Measurements from ENCODE around the gene PPDPF.

Gene PPDPF

DNA sequence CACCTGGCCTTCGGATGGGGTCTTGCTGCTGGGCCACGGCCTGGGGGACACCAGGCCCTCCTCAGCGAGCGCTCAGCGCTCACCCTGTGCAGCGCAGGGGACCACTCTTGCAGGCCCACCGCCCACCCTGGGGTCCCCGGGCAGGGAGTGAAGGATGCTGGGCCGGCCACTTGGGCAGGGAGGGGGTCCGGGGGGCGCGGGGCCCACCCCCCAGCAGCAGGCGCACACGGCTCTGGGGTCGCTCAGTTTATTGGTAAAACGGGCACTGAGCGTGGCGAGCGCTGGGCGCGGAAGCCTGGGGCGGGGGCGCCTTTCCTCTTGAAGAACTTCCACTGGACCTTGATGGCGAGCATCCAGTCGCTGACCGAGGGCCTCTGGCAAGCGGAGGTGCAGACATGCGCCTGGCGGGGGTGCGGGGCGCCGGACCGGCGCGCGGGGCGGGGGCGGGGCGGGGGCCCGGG is 32.8 kb upstream of the PPDPF start:
- no peak for DNase-seq

DNA sequence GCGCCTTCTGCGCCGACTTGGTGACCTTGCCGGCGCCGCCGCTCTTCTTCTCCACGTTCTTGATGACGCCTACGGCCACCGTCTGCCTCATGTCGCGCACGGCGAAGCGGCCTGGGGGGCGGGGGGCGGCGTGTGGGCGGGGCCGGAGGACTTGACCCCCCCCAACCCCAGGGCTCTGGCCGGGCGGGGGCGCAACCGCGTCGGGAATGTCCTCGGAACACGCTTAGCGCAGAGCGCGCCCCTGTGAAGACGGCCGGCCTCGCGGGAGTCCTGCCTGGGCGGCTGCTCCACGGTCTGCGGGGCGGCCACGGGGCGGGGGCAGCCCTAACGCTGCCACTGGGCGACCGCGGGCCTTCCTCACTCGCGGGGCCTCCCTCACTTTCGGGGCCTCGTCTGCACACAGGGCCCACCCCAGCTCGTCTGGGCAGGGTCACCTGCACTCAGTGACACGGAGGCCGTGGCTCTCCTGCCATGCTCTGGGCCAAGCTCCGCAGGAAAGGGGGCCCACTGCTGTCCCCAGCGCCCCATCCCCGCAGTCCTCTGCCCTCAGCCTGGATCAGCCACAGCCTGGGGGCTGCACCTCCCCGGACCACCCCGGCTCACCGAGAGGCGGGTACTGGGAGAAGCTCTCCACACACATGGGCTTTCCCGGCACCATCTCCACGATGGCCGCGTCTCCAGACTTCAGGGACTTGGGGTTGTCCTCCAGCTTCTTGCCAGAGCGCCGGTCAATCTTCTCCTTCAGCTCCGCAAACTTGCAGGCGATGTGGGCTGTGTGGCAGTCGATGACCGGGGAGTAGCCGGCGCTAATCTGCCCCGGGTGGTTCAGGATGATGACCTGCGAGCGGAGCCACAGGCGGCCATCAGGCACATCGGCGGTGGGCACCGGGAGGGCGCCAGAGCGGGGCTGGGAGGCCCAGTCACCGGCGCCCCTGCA is 32.0 kb upstream of the PPDPF start:
- no peak for DNase-seq

DNA sequence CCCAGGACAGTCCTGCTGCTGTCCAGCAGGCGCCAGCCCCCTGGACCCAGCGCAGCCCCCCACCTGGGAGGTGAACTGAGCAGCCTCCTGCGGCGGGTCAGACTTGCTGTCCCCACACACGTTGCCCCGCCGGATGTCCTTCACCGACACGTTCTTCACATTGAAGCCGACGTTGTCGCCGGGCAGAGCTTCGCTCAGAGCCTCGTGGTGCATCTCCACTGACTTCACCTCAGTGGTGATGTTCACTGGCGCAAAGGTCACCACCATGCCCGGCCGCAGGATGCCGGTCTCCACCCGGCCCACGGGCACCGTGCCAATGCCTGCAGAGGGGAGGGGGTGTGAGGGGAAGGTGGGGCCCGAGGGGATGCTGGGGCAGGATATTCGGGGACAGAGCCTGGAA is 30.1 kb upstream of the PPDPF start:
- DNase-seq: no peak

DNA sequence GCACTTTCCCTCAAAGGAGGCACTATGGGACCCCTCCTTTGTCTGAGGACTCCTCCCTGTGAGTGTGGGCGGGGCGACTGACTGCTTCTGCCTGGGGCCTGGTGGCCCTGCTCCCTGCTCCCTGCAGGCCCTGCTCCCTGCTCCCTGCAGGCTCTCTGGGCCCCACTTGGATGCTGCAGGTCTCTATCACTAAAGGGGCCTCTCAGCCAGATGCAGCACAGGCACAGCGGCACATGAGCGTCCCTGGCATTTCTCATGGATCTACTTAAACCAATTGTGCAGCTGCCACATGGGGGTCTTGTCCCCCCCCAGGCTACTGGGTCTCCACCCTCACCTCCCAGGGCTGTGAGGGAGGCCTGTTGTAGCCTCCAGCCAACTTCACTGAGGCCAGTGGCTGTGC is 29.5 kb upstream of the PPDPF start:
- no peak for DNase-seq

DNA sequence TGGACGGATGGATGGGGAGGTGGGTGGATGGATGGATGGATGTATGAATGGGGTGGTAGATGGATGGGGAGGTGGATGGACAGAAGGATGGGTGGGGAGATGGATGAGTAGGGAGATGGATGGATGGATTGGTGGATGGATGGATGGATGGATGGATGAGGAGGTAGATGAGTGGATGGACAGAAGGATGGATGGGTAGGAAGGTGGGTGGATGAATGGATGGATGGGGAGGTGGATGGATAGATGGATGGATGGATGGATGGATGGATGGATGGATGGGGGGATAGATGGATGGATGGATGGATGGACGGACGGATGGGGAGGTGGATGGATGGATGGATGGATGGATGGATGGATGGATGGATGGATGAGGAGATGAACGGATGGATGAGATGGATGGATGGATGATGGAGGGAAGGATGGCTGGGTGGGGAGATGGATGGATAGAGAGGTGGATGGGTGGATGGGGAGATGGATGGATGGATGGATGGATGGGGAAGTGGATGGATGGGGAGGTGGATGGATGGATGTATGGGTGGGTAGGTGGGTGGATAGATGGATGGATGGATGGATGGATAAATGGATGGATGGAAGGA is 28.8 kb upstream of the PPDPF start:
- no peak for DNase-seq

DNA sequence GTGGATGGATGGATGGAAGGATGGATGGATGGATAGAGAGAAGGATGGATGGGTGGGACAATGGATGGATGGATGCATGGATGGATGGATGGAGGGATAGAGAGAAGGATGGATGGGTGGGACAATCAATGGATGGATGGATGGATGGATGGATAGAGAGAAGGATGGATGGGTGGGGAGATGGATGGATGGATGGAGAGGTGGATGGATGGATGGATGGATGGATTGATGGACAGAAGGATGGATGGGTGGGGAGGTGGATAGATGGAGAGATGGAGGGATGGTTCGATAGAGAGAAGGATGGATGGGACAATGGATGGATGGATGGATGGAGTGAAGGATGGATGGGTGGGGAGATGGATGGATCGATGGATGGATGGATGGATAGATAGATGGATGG is 28.0 kb upstream of the PPDPF start:
- no peak for DNase-seq

DNA sequence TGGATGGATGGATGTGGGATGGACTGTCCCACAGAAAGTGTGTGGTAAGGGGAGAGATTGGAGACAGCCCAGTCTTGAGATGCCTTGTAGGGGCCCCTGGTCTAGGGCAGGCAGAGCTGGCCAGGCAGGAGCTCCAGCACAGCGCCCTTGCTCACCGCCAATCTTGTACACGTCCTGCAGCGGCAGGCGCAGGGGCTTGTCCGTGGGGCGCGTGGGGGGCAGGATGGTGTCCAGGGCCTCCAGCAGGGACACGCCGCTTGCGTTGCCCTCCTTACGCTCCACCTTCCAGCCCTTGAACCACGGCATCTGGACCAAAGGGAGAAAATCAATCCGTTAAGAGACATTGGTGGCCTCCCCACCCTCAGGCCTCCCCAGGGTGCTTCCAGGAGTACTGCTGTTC is 27.6 kb upstream of the PPDPF start:
- DNase-seq: no peak

DNA sequence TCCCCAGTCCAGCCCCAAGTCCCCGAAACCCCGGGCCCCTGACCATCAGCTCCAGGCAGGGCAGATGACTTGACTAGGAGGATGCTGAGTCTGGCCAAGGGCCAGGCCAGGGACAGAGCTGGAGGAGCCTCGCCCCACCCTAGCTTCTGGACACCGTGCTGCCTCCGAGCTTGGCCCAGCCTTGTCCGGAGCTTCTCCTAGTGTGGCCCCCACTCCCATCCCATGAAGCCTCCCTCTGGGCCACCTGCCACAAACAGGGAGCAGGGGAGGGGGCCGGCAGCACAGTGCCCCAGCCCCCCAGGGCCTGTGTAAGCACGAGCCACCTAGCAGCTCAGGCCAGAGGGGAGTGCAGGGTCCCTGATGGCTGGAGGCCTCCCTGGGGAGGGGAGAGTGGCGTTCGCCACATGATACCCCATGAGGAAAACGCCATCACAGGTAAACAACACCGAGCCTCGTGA is 27.0 kb upstream of the PPDPF start:
- no peak for DNase-seq

DNA sequence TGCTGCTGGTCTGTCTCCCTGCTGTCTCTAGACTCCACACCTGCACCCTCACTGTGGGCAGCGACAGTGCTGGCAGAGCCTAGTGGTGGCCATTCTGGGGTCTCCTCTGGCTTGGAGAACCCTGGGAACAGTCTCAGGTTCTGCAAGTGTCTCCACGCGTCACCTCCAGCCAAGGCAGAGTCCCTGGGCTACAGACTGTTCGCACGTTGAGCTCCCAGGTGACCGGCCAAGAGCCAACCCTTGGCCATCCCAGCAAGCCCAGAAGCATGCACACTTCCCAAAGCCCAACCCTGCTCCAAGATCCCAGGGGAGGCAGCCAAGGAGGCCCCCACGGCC is 26.5 kb upstream of the PPDPF start:
- no peak for DNase-seq

DNA sequence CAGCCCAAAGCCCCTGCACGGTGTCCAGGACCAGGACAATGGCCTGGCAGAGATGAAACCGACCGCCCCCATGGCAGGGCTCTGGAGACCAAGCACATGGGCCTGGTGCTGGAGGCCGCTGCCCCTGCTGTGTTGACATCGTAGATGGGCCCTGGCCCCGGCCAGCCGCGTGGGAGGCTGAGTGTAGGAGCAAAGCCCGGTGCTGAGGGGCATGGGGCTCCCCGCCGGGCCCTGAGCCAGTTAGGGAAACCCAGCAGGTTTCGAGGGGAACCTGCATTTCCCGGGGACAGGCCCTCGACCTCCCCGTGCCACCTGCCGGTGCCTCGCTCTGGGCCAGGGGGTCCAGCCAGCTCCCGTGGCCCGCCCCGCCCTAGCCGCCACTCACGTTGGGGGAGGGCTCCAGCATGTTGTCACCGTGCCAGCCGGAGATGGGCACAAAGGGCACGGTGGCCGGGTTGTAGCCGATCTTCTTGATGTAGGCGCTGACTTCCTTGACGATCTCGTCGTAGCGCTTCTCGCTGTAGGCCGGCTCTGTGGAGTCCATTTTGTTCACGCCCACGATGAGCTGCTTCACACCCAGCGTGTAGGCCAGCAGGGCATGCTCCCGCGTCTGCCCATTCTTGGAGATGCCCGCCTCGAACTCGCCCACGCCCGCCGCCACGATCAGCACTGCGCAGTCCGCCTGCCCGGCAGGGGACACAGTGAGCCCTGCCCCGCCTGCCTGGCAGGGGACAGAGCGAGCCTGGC is 26.0 kb upstream of the PPDPF start:
- DNase-seq: no peak

DNA sequence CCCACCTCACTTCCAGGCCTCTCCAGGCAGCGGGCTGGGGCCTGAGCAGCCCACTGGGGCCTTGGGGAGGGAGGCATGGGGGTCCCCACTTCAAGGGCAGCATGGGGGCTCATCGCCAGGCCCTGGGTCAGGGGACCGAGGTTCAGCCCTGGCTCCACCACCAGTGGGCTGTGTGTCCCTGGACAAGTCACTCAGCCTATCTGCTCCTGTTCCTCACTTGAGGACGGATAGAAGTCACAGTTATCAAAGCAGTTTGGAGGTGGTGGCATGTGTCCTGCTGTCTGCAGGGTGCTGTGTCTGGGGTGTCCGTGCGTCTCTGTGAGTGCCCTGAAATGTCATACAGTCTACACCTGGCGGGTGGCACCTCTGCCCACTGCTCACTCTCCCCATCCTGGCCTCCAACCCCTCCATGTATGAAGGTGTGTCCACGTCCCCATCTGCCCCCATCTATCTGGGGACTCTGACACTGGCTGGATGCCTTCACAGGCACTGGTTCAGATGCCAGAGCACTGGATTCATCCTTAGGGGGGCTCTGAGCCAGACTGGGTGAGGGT is 25.3 kb upstream of the PPDPF start:
- DNase-seq: no peak

DNA sequence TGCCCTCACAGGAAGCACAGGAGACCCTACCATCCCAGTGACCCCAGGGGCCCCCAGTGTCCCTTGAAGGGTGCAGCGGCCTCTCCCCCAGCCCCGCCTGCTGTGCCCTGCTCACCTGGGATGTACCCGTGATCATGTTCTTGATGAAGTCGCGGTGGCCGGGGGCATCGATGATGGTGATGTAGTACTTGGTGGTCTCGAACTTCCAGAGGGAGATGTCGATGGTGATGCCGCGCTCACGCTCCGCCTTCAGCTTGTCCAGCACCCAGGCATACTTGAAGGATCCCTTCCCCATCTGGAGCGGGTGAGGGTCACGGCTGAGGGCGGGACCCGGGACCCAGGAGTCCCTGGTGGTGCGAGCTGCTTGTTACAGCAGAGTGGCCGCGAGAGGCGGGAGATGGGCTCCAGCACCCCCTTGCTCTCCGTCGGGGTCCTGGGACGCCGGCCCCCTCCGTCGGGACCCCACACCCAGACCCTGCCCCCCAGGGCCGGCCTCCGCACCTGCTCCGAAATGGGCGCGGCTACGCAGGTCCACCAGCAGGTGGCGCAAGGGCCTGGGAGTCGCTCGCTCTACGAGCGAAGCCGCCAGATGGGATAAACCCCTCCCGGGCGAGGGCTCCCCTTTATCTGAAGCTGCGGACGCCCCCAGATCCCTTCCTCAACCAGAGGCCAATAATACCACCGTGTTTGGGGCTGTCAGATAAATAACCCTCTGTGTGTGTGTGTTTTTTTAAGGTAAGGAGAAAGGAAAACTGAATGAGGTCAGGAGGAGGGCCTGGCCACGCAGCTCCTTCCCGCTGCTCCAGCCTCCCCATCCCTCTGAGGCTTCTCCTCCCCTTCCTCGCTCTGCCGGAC is 24.6 kb upstream of the PPDPF start:
- peak; percentile 29 for DNase-seq

DNA sequence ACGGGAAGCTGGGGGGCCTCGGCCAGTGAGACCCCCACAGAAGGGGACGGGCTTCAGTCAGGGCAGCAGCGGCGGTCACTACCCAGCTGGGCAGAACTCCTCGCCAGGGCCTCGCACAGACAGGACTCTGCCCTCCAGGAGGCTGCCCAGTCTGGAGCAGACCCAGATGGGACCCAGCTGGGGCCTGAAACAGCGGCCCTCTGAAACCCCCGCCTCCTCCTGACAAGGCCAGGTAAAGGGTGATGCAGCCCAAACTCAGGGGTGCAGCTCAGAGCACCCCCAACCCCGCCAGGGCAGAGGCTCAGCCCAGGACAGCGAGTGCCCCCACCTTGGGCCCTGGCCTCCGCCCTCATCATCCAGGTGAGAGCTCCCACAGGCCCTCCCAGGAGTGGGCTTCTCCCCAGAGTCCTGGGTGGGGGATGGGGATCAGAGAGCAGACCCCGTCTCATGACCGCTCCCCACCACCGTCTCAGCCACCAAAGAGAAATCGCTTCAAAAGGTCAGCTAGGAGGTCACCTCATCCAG is 23.9 kb upstream of the PPDPF start:
- DNase-seq: no peak

DNA sequence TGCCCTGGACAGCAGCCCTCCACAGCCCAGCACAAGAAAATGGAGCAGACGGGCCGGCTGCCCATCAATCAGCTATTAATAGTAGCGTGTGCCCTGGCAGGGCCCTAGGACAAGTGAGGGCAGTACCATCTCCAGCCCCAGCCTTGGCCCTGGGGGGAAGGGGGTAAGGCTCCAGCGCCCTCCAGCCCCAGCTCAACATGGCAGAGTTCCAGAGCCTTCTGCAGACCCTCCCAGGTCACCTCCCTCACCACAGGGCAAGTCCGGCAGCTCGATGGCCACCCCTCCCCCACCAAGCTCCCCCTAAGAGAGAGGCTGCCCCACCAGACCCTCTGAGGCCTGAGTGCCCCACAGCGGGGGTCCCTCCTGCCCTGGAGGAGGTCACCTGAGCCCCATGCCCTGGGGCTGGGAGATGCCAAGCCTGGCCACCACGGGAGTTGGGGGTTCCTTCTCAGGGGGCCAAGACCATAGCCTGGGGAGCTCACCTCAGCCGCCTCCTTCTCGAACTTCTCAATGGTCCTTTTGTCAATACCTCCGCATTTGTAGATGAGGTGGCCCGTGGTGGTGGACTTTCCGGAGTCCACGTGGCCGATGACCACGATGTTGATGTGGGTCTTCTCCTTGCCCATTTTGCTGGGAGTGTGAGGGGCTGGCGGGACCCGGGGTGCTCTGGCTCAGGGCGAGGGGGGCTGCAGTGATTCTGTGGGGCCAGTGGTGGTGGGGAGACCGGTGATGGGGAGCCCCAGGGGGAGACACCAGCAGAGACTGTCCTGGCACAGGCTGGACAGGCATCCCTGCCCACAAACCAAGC is 23.2 kb upstream of the PPDPF start:
- DNase-seq: no peak

DNA sequence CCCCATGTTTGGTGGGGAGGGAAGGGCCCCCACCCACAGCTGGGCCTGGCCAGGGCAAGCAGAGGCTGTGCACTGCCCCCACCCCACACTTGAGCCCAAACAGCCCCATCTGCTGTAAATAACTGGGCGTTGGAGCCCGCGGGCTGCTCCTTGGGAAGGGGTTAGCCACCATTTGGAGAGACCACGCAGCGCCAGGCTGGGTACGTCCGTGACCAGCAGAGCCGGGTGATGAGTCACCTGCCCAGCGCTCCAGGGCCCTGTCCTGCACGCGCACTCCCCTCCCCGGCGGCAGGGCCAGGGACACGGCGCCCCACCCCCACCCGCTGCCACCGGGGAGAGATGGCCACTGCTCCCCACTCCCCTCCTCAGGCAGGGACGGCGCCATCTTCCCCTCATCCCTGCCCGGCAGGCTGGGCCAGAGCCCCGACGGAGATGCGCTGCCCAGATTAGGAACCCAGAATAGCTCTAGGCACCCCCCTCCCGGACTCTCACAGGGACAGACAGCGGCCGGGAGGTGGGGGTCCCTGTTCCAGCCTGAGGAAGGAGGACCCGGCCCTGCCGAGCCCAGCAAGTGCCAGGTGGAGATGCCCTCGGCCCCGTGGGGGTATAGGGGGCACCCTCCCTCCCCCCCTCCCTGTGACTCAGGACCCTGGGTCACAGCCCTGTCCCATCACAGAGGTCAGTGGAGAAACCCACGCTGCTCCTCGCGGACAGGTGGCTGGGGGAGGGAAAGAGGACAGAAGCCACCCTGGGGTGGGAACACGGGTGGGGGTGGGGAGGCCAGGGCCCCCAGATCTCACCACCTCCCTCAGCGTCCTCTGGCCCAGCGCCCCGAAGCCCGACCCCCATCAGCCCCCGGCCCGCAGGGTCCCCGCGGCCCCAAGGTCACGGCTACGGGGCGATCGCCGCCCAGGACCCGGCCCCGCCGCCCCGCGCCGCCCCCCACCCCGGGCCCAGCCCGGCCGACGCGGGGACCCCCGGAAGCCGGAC is 22.3 kb upstream of the PPDPF start:
- DNase-seq: peak; percentile 57

DNA sequence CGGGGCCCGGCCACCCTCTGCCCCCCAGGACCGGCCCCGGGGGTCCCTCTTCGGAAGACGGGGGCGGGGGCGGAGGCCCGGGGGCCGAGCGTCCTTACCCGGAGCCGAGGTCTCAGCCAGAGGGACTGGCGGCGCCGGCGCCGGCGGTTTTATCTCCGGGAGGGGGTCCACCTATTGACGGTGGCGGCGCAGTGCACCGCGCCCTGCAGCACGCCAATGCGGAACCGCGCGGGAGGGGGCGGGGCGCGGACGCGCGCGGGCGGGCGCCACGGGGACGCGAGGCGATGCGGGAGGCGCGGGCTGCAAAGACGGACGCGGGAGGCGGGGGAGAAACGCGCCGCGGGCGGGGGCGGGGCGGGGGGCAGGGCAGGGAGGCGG is 21.6 kb upstream of the PPDPF start, which contains the start of gene EEF1A2:
Gene EEF1A2 (minus strand): TSS at position 124 of the 378 bp plus-strand sequence. CDS start 1,320 bp downstream, outside the sequence.
- DNase-seq: peak; percentile 80

DNA sequence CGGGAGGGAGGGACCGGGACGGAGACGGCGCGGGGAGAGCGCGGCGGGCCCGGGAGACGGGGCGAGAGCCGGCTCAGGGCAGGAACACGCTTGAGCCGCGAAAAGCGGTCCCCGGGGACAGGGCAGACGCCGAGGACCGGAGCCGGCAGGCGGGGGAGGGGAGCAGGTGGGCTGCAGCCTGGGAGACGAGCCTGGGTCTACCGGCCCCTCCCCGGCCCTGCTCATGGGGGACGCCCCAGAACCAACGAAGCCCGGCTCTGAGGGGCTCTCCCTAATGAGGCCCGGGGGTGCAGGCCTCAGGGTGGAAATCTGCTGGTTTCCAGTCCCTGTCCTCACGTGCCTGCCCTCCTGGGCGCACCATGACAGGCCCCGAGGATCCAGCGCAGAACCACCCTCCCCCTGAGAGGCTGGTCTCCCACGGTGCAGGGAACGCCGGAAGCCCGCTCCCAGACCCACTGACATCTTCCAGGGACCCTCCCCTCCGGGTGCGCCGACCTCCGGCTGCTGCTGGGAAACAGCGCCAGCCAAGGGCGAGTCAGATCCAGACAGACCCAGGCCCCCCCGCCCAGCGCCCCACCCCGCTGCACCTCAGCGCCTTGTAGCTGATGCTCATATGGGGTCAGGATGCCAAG is 21.1 kb upstream of the PPDPF start:
- DNase-seq: peak; percentile 80

DNA sequence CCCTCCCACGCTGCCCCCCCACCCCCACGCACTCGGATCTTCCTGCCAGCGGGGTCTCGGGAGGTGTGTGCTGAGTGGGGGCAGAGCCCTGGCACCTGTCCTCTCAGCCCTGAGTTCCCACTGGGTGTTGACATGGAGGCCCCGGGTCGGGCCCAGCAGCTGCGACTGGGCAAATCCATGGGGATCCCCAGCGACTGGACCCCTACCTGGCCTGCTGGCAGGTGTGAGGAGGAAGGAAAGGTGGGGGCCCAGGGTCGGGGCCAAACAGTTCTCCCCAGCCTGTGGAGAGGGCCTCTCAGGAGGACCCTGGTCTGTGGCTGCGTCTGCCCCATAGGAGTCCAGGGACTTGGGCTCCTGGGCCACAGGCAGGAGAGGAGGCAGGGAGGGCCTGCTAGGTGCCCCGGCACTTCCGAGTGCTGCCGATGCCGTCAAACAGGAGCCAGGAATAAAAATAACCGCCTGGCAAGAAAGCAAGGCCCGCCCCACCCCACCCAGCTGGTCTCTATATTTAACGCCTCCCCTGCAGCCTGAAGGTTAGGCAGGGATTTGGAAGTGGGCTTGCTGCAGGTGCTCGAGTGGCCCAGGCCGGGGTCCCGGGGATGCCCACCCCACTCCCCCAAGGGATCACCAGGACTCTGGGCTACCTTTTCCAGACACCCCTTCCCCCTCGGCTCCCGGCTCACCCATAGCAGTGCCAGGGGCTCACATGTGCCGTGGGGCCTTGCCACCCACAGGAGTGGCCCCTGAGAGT is 20.2 kb upstream of the PPDPF start:
- DNase-seq: peak; percentile 16
